GM12892 (cell line): ENCODE data around the gene ZNF226.
"Not testable (repeated sequence)": the region's sequence is repeated elsewhere in the genome, so short reads cannot be mapped to it uniquely, and the experiment has no call there.

ENCODE experiments used
- POLR2A ChIP-seq: IDR thresholded peaks from 2 replicates; pipeline ENCODE4 v1.6.1; 2011; ENCODE audit warnings: low read depth, low read length, control low read depth
- POLR2AphosphoS5 ChIP-seq: IDR thresholded peaks from 2 replicates; pipeline ENCODE4 v1.6.1; 2011; ENCODE audit warnings: low read depth, low read length, control low read depth
- TAF1 ChIP-seq: IDR thresholded peaks from 2 replicates; pipeline ENCODE4 v1.6.1; 2011; ENCODE audit warnings: low read depth, mild to moderate bottlenecking, control low read depth, low read length, borderline replicate concordance

DNA sequence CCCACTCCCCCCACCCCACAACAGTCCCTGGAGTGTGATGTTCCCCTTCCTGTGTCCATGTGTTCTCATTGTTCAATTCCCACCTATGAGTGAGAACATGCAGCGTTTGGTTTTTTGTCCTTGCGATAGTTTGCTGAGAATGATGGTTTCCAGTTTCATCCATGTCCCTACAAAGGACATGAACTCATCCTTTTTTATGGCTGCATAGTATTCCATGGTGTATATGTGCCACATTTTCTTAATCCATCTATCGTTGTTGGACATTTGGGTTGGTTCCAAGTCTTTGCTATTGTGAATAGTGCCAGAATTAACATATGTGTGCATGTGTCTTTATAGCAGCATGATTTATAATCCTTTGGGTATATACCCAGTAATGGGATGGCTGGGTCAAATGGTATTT lies 55.0 kb downstream of the ZNF226 start:
- TF ChIP-seq POLR2AphosphoS5, POLR2A, TAF1: not testable (repeated sequence)
